IPS-15b (cell line): Measurements from ENCODE around the gene GAPVD1.

Experiments
- H3K27me3 ChIP-seq: one replicate; pipeline ENCODE4 v1.6.1; 2013; ENCODE audit warnings: low read length; ENCODE audit not compliant: control insufficient read depth, insufficient read depth
- H3K36me3 ChIP-seq: one replicate; pipeline ENCODE4 v1.6.1; 2013; ENCODE audit warnings: low read length; ENCODE audit not compliant: control insufficient read depth, insufficient read depth
- H3K4me1 ChIP-seq: one replicate; pipeline ENCODE4 v1.6.1; 2013; ENCODE audit warnings: mild to moderate bottlenecking, low read length; ENCODE audit not compliant: control insufficient read depth, insufficient read depth
- H3K4me3 ChIP-seq: one replicate; pipeline ENCODE4 v1.5.1; 2013; ENCODE audit warnings: low read depth, low read length
- H3K9ac ChIP-seq: one replicate; pipeline ENCODE4 v1.6.1; 2013; ENCODE audit warnings: low read depth, mild to moderate bottlenecking, low read length
- H3K9me3 ChIP-seq: one replicate; pipeline ENCODE4 v1.6.1; 2013; ENCODE audit warnings: mild to moderate bottlenecking, low read length; ENCODE audit not compliant: control insufficient read depth, insufficient read depth

GAPVD1 gene

DNA sequence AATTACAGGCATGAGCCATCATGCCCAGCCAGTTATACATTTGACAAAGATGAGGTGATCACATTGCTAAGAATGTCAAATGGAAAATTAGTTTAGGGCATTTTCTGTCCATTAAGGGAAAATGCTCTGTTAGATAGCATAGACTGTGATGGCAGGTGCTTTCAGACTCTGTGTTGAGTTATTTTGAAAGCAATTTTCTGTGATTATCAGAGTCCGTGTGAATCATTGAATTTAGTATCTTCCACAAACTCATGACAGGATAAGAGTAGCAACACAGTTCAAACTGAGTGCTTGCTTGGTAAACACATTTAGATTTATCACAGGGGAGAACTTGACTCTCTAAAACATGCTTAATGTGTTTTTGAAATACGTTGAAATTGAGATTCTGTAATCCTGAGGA lies 69.0 kb downstream of the GAPVD1 start:
- Histone ChIP-seq H3K9me3 (no peaks in the 10 kb centered on the region), H3K36me3 (peaks cover 22% of the 10 kb centered on the region), H3K27me3 (no peaks in the 10 kb centered on the region), H3K4me1 (no peaks in the 10 kb centered on the region), H3K4me3 (no peak overlapping the region), H3K9ac (no peak overlapping the region)

DNA sequence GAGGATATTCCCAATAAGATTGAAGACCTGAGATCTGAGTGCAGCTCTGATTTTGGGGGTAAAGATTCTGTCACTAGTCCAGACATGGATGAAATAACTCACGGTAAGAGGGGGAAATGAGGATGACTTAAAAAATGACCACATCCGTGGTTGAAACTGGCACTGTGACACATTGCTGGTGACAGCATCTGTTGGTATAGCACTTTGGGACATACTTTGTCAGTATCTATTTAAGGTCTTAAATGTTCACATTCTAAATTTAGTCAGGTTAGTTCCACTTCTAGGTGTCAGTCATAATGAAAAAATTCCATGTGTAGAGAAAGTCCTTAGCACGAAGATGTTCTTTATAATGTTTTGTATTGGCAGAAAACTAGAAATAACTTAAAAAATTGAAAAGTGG lies 70.9 kb downstream of the GAPVD1 start:
- no peaks in the 10 kb centered on the region for H3K4me1 ChIP-seq
- H3K36me3 ChIP-seq = peaks cover 21% of the 10 kb centered on the region
- H3K27me3 ChIP-seq = no peaks in the 10 kb centered on the region
- H3K4me3 ChIP-seq = no peak overlapping the region
- H3K9me3 ChIP-seq = no peaks in the 10 kb centered on the region
- H3K9ac ChIP-seq = no peak overlapping the region

GRCh38 chr9:125337236-125337635 lies 75.6 kb downstream of the GAPVD1 start:
- Histone ChIP-seq H3K4me1 (no peaks in the 10 kb centered on the region), H3K4me3 (no peak overlapping the region), H3K9me3 (no peaks in the 10 kb centered on the region), H3K27me3 (no peaks in the 10 kb centered on the region), H3K9ac (no peak overlapping the region), H3K36me3 (peaks cover 3% of the 10 kb centered on the region)

GRCh38 chr9:125338929-125339328 lies 77.3 kb downstream of the GAPVD1 start:
- Histone ChIP-seq H3K36me3 (peaks cover under 1% of the 10 kb centered on the region), H3K4me3 (no peak overlapping the region), H3K9me3 (no peaks in the 10 kb centered on the region), H3K4me1 (peaks cover 14% of the 10 kb centered on the region), H3K27me3 (no peaks in the 10 kb centered on the region), H3K9ac (no peak overlapping the region)

DNA sequence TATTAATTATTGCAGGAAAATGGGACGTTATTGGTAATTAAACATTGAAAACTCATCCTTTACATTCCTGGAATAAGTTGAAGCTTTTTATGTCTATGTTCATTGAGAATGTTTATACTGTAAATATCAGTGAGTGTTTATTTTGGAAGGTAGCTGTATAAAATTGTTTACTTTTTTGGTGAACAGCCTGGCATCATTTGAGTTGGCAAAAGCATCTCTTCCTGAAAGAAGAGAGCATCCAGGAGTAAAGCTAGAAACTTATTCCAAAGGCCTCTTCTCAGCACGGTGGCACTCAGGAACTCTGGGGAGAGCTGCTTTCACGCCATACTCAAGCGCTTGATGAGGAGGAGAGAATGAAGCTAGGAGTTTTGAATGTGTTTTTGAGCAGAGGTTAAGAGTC lies 79.9 kb downstream of the GAPVD1 start:
- no peak overlapping the region for H3K4me3 ChIP-seq
- peaks cover 16% of the 10 kb centered on the region for H3K4me1 ChIP-seq
- H3K36me3 ChIP-seq = no peaks in the 10 kb centered on the region
- no peaks in the 10 kb centered on the region for H3K27me3 ChIP-seq
- no peak overlapping the region for H3K9ac ChIP-seq
- H3K9me3 ChIP-seq = no peaks in the 10 kb centered on the region

- H3K4me3 ChIP-seq = no peak overlapping the region
- peaks cover 16% of the 10 kb centered on the region for H3K4me1 ChIP-seq
- H3K9me3 ChIP-seq = no peaks in the 10 kb centered on the region
- peaks cover 2% of the 10 kb centered on the region for H3K36me3 ChIP-seq
- H3K27me3 ChIP-seq = no peaks in the 10 kb centered on the region
- H3K9ac ChIP-seq = no peak overlapping the region
These were observed 82.1 kb downstream of the GAPVD1 start for GRCh38 chr9:125343518-125344275.

GRCh38 chr9:125346080-125346732 lies 84.6 kb downstream of the GAPVD1 start:
- H3K9me3 ChIP-seq = no peaks in the 10 kb centered on the region
- H3K27me3 ChIP-seq = no peaks in the 10 kb centered on the region
- H3K36me3 ChIP-seq = peaks cover 25% of the 10 kb centered on the region
- no peak overlapping the region for H3K4me3 ChIP-seq
- peaks cover 16% of the 10 kb centered on the region for H3K4me1 ChIP-seq
- no peak overlapping the region for H3K9ac ChIP-seq

DNA sequence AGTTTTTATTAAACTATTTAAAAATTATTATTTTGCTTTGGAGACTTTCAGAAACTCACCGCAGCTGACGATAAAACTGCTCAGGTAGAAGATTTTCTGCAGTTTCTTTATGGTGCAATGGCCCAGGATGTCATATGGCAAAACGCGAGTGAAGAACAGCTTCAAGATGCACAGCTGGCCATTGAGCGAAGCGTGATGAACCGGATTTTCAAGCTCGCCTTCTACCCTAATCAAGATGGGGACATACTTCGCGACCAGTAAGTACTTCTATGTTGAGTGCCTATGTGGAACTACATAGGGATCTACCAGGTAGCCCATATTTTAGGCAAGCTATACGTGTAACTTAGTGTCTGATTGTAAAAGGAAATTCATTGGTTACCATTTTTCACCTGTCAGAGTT lies 94.0 kb downstream of the GAPVD1 start:
- Histone ChIP-seq H3K36me3 (peaks cover 36% of the 10 kb centered on the region), H3K27me3 (no peaks in the 10 kb centered on the region), H3K4me1 (no peaks in the 10 kb centered on the region), H3K9ac (no peak overlapping the region), H3K9me3 (no peaks in the 10 kb centered on the region), H3K4me3 (no peak overlapping the region)

DNA sequence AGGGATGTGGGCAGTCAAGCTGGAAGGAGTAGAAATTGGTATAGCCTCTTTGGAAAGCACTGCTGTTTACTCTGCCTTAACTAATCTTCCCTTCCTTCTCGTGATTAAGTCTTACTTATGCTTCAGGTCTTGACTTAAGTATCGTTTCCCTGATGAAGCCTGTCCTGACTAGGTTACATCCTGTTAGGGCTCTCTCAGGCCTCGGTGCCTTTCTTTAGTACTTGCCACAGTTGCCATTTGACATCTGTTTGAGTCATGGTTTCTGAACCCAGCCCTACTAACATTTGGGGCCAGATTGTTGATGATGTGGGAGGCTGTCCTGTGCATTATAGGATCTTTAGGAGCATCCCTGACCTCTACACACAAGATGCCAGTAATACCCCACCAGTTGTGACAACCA lies 94.4 kb downstream of the GAPVD1 start:
- H3K9me3 ChIP-seq = no peaks in the 10 kb centered on the region
- no peaks in the 10 kb centered on the region for H3K4me1 ChIP-seq
- no peak overlapping the region for H3K4me3 ChIP-seq
- no peak overlapping the region for H3K9ac ChIP-seq
- peaks cover 33% of the 10 kb centered on the region for H3K36me3 ChIP-seq
- no peaks in the 10 kb centered on the region for H3K27me3 ChIP-seq

- H3K9ac ChIP-seq = no peak overlapping the region
- no peaks in the 10 kb centered on the region for H3K27me3 ChIP-seq
- H3K9me3 ChIP-seq = no peaks in the 10 kb centered on the region
- H3K36me3 ChIP-seq = peaks cover 20% of the 10 kb centered on the region
- H3K4me1 ChIP-seq = no peaks in the 10 kb centered on the region
- no peak overlapping the region for H3K4me3 ChIP-seq
These were observed 97.4 kb downstream of the GAPVD1 start for GRCh38 chr9:125359011-125359410.

- no peaks in the 10 kb centered on the region for H3K9me3 ChIP-seq
- no peak overlapping the region for H3K4me3 ChIP-seq
- H3K36me3 ChIP-seq = peaks cover 19% of the 10 kb centered on the region
- H3K27me3 ChIP-seq = no peaks in the 10 kb centered on the region
- H3K9ac ChIP-seq = no peak overlapping the region
- H3K4me1 ChIP-seq = no peaks in the 10 kb centered on the region
These were observed 99.0 kb downstream of the GAPVD1 start for GRCh38 chr9:125360601-125361000.

DNA sequence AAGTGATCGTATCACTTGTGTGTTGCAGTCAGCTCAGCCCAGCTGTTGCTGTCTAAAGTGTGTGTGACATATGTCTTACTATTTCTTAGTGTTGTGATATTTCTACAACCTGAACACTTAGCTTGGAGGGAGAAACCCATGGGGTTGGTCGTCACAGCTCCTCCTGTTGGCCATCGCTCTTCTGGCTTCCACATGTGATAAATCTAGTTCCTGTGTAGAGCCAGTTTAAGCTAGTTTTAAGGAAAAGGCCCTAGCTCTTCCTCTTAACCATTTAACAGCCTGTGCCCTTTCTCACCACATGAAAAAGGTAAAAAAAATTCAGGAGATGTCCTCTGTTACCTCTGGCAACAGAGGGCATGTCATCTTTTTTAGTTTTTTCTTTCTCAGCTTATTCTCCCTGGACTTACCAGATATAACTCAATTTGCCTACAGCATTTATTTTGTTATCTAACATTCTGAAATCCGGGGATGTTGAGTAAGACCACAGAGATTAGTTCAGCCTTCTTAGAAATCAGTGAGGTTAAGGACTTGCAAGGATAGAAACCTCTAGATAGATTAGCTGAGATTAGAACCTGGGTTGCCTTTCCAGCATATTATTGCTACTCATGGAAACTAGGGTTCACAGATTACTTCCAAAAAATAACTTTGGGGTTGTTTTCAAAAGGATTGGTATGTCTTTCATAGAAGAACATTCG lies 100.4 kb downstream of the GAPVD1 start:
- Histone ChIP-seq H3K4me1 (peaks cover 5% of the 10 kb centered on the region), H3K27me3 (no peaks in the 10 kb centered on the region), H3K4me3 (no peak overlapping the region), H3K9ac (no peak overlapping the region), H3K9me3 (no peaks in the 10 kb centered on the region), H3K36me3 (peaks cover 7% of the 10 kb centered on the region)
